Sigmoid colon (tissue), 4 donors: ENCODE data around the gene CYSLTR2.

Experiments
- EP300 ChIP-seq, 4 donors: sonication (generic); formaldehyde crosslinking; IDR thresholded peaks; one replicate each; pipeline ENCODE4 v1.6.1; 2017; ENCODE audit warnings: antibody characterized with exemption in 4 of 4
- POLR2A ChIP-seq, 2 donors: fragments of 450-650 bp; IDR thresholded peaks; one replicate each; pipeline ENCODE4 v1.6.1; 2016; ENCODE audit warnings: antibody characterized with exemption in 2 of 2, mild to moderate bottlenecking in 2 of 2, moderate library complexity in 2 of 2
- POLR2AphosphoS5 ChIP-seq, 4 donors: sonication (generic); formaldehyde crosslinking; IDR thresholded peaks; one replicate each; pipeline ENCODE4 v1.6.1; 2017; ENCODE audit warnings: antibody characterized with exemption in 4 of 4
- TF ChIP-seq, protein P1 (sequence below), 4 experiments: fragments of 450-650 bp in 3 of 4; fragments of 200-600 bp in 1 of 4; IDR thresholded peaks; one replicate each; pipeline ENCODE4 v1.5.1; 2016 to 2019; ENCODE audit warnings: antibody characterized with exemption in 4 of 4, mild to moderate bottlenecking in 3 of 4, moderate library complexity in 2 of 4

DNA sequence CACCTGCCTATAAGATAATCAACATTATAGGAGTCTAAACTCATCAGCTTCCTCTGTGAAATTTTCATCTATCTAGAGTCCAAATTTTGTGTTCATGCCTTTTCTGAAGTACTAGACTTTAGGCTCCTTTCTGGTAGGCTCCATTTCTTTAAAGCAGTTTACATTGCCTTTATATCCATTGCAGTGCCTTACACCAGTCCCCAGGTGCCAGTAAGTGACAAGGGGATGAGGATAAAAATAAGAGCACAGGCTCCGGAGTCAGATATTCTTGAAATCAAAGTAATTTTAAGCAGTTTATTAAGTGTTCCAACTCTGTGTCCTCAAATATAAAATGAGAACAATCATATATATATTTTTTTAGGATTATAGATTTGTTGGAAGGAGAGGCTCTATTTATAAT, 10.6 kb upstream of the CYSLTR2 start:
- TF ChIP-seq, protein P1, sequence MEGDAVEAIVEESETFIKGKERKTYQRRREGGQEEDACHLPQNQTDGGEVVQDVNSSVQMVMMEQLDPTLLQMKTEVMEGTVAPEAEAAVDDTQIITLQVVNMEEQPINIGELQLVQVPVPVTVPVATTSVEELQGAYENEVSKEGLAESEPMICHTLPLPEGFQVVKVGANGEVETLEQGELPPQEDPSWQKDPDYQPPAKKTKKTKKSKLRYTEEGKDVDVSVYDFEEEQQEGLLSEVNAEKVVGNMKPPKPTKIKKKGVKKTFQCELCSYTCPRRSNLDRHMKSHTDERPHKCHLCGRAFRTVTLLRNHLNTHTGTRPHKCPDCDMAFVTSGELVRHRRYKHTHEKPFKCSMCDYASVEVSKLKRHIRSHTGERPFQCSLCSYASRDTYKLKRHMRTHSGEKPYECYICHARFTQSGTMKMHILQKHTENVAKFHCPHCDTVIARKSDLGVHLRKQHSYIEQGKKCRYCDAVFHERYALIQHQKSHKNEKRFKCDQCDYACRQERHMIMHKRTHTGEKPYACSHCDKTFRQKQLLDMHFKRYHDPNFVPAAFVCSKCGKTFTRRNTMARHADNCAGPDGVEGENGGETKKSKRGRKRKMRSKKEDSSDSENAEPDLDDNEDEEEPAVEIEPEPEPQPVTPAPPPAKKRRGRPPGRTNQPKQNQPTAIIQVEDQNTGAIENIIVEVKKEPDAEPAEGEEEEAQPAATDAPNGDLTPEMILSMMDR (IDR thresholded peaks at IDR 0.05): no peak
- no peak for TF ChIP-seq POLR2AphosphoS5 (IDR thresholded peaks at IDR 0.05)
- no peak for TF ChIP-seq POLR2A (IDR thresholded peaks at IDR 0.05)
- no peak for TF ChIP-seq EP300 (IDR thresholded peaks at IDR 0.05)
